HG03378 (cell line): Measurements from ENCODE around the gene KRT33B.
"Not testable (repeated sequence)": the region's sequence is repeated elsewhere in the genome, so short reads cannot be mapped to it uniquely, and the experiment has no call there.

Source experiments
- ATAC-seq: cut with Tn5 transposase; IDR thresholded peaks from one replicate; pipeline ENCODE4 v1.9.1; 2021; ENCODE audit warnings: mild to moderate bottlenecking, moderate library complexity; ENCODE audit not compliant: unreplicated experiment

KRT33B gene

DNA sequence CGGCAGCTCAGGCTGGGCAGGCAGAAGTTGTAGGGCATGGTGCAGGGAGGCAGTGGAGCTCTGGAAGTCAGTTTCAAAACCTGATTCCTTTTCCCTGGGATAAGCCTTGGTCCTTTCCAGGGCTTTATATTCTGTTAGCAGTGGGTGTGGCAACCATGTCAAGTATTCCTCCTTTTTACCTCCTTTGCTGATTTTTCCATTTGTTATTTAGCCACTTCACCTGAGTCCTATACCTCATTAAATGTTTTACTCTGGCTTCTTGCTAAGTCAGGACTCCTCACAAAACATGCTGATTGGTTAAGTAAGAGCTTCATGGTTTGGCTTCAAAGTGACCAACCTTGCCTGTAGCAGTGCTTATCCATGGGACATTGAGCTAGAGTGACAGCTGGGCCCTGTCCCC is at the start of gene KRT33B:
KRT33B (minus strand) TSS at position 101 of the 400 bp plus-strand sequence; CDS start at position 38, 63 bp downstream.
- ATAC-seq, result no peak

- no peak for ATAC-seq
These were observed 48.7 kb upstream of the KRT33B start for GRCh38 chr17:41418116-41418860.

- ATAC-seq, result no peak
These were observed 48.0 kb upstream of the KRT33B start for GRCh38 chr17:41417576-41418015.

GRCh38 chr17:41417127-41417526 is 47.5 kb upstream of the KRT33B start:
- ATAC-seq, result no peak

- no peak for ATAC-seq
These were observed 46.9 kb upstream of the KRT33B start for GRCh38 chr17:41416479-41416878.

DNA sequence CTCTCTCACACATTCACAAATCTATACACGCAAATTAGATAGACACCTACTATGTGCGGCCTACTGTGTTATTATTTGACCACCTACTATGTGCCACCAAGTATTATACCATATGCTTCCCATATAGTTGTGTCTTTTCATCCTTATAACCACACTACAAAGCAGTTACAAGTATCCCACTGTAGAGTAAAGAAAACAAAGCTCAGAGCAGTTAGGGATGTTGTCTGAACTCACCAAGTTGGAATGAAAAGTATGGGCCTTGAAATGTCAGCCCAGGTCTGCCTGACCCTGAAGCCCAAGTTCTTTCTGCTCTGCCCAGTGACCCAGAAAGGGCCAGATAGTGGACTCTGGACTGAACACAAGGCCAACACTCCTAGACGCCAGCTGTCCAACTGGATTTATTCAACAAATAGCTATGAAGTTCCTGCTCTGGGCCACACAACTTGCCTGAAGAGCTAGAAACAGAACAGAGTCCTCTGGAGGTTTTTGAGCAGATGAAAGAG is 46.3 kb upstream of the KRT33B start:
- ATAC-seq, result no peak

- no peak for ATAC-seq
These were observed 45.8 kb upstream of the KRT33B start for GRCh38 chr17:41415411-41415810.

DNA sequence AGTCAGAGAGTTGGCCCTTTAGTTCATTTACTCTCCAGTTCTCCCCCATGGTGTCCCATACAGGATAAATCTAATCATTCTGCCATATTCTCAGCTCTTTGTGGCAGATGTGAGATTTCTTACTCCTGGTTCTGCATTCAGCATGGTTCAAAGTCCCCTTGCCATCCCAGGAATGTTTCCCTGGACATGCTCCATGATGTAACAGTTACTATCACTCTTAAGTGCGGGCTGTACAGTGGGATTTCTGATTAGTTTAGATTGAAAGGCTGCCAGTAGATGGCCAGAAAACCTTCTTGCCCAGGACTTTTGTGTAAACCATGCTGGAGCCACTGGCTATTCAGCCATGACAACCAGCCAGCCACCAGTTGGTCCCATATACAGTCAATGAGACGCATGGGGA is 44.4 kb upstream of the KRT33B start:
- no peak for ATAC-seq

GRCh38 chr17:41413353-41413957 is 43.8 kb upstream of the KRT33B start:
- no peak for ATAC-seq

- ATAC-seq, result no peak
These were observed 41.6 kb upstream of the KRT33B start for GRCh38 chr17:41411072-41411840.

DNA sequence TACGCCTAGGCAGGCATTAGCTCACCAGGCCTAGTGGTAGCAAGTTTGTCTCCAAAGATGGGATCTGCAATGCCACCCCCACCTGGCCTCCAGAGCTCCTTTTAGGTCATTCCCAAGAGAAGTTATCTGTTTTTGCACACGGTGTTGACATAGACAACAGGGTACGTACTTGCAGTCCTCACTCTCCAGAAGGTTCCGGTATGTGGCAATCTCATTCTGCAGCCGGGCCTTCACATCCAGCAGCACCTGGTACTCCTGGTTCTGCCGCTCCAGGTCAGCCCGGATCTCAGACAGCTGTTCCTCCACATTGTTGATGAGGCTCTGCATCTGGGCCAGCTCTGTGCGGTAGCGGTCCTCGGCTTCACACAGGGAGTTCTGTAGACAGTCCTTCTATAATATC is 37.6 kb upstream of the KRT33B start:
- ATAC-seq, result no peak

DNA sequence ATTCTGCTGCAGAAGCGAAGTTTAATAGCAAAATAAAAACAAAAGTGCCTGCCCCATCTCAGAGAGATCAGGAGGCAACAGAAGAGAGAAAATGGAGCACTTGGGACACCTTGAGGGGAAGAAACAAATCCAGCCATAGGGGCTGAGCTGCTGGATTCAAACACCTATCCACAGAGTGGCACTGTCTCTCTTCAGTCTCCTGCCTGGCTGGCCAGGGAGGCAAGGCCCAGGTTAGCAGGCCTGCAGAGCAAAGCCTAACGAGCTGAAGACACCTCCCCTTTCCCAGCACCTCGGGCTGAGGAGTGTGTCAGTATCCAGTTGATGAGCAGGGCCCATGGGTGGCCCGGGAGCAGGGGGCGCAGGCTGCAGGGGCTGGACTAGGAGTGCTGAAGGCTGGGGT is 36.6 kb upstream of the KRT33B start:
- no peak for ATAC-seq

DNA sequence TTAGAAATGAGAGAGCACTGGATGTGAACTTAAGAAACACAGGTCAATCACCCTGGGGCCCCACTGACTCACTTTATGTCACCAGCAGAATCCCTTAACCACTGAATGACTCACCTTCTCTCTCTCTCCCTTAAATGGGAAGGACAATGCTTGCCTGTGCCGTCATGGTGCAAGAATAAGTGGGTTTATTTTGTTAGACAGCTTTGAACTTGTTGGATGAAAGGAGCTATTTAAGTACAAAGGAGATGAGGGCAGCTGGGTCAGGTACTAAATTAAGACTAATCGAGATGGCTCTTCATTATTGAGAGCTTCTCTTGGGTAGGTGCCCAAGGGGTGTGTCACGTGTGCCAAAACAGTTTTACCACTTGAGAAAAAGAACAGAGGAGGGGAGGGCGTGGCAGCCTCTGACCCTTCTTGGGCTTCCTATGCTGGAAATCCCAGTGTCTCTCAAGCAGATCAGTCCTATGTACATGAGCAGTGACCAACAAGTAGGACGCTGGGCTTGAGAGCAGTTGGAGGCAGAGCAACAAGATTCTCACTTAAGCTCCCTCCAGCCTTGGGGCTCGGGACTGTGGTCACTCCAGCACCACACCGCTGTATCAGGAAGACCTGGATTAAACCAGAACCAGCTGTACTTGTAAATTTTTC is 34.5 kb upstream of the KRT33B start:
- ATAC-seq, result no peak

DNA sequence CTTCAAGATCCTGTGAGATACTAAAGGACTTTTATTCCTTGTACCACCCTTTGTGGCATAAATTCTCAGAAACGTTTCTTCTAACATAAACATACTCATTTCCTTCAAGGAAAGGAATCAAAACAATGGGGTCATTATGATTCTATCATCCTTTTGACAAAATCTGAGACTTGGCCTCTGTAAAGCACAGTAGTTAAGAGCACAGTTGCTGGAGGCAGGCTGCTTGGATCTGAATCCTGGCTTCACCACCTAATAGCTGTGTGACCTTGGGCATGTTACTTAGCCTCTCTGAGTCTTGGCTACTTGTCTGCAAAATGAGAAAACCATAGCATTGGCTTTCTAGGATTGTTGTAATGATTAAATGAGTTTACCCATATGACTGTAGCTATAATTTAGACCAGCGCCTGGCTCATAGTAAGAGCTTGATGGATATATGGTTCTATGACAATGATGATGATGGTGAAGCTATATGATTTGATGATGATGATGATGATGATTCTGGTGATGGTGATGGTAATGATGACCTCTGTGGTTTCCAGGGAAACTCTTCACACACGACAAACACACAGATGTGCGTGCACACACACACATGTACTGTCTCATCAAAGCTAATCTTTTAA is 33.9 kb upstream of the KRT33B start:
- no peak for ATAC-seq

DNA sequence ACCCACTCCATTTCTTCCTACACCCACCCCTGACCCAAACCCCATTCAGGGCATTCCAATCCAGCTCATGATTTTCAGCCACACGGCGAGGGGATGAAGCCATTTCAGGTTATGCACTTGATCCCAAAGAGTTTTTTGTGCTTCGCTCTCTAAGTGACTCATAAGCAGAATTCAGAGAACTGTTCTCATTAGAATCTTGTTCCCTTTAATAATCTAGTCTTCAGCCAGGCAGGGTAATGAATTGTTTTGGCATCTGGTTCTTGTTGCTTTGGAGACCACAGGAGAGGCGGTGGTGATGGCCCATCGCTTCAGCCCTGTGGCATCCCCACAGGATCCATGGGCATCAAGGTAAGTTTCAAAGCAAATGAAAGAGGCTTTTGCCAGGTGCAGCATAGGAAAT is 32.5 kb upstream of the KRT33B start:
- ATAC-seq, result no peak

- no peak for ATAC-seq
These were observed 27.5 kb upstream of the KRT33B start, which contains the start of gene KRT31 for GRCh38 chr17:41396996-41397660. KRT31 (minus strand) TSS chr17:41397608; CDS start chr17:41397539, 69 bp downstream.

GRCh38 chr17:41396340-41396739 is 26.7 kb upstream of the KRT33B start:
- no peak for ATAC-seq

DNA sequence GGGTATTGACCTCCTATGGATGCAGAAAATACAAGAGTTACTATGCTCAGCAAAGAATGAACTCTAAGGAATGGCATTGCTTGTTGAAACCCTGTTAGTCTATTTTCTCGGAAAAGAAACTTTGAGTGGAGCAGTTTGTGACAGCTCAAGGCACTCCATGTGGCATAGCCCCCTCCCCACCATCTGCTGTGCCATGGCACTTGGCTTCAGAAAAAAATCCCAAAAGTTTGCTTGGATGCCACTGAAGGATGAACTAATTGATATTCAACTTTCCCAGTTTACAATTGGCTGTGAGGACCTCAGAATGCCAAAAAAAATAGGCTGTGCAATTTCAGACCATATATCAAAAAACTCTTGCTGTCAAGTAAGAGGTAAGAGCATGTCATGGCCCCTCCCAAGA is 26.0 kb upstream of the KRT33B start:
- ATAC-seq, result no peak

DNA sequence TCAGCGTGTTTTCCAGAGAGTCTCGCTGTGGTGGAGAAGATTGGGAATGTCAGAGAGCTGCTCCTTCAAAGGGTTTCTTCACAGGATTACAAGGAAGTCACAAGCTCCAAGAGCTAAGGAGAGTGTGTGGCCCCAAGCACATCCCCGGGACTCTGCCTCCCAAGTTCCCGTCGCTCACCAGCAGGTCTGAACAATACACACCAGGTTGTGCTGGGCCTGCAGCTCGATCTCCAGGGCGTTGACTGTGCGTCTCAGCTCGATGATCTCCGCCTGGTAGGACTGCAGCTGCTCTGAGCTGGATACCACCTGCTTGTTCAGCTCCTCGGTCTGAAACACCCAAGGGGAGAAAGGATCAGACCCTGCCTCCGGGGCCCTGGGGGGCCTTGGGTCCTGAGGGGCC is 25.4 kb upstream of the KRT33B start:
- not testable (repeated sequence) for ATAC-seq
